Psoas muscle (tissue), 8 donors: ENCODE measurements around the gene TEAD4. TPM values are rescaled to one million over a fixed set of nuclear protein-coding genes. Genes with fewer than 3 reads are reported as not detected.

Experiments used
- ATAC-seq, 4 donors: fragments of 200-7000 bp; cut with Tn5 transposase; one replicate each; pipeline ENCODE4 v1.9.1; 2020; ENCODE audit warnings: moderate library complexity in 3 of 4, mild to moderate bottlenecking in 2 of 4
- DNase-seq, 2 donors: peaks; one replicate each; pipeline ENCODE4 v3.0.0-alpha.2; 2020
- H3K27ac ChIP-seq: fragments of 200-600 bp; one replicate; pipeline ENCODE4 v1.8.0; 2022
- H3K27me3 ChIP-seq, 3 donors: fragments of 200-600 bp in 1 of 3; one replicate each; pipeline versions ENCODE4 v1.6.1 to v1.8.0; 2013 to 2022; ENCODE audit warnings: low read length in 2 of 3, mild to moderate bottlenecking in 2 of 3, moderate library complexity in 1 of 3; ENCODE audit not compliant: insufficient read depth in 3 of 3
- H3K36me3 ChIP-seq, 2 donors: fragments of 200-600 bp in 1 of 2; one replicate each; pipeline versions ENCODE4 v1.6.1 to v1.8.0; 2013 to 2022; ENCODE audit warnings: low read depth in 1 of 2, mild to moderate bottlenecking in 1 of 2, moderate library complexity in 1 of 2; ENCODE audit not compliant: insufficient read depth in 1 of 2
- H3K4me1 ChIP-seq: fragments of 200-600 bp; one replicate; pipeline ENCODE4 v1.8.0; 2022
- H3K4me3 ChIP-seq: fragments of 200-600 bp; one replicate; pipeline ENCODE4 v1.8.0; 2022; ENCODE audit warnings: mild to moderate bottlenecking
- H3K9me3 ChIP-seq: fragments of 200-600 bp; one replicate; pipeline ENCODE4 v1.8.0; 2022
- CTCF ChIP-seq: fragments of 200-600 bp; IDR thresholded peaks from one replicate; pipeline ENCODE4 v1.8.0; 2022; ENCODE audit warnings: antibody characterized with exemption
- WGBS, 3 donors: extraction: QIAGEN DNeasy Blood & Tissue Kit; methylation state at CpG; one replicate each; pipeline versions ENCODE4 v1.1.6 to v1.1.7; 2013; 5-methylcytosine and 5-hydroxymethylcytosine counted together
- intact Hi-C, 2 donors: fragments of 100-400 bp; cut with DNase I; formaldehyde crosslinking; loops; one replicate each; pipeline versions ENCODE4 v1.11.0 to v1.14.2; 2022
- polyA plus RNA-seq, 3 donors: library from polyadenylated mRNA; stranded (reverse); fragments of 200-250 nt; gene quantifications; one replicate each; pipeline ENCODE4 v1.2.3, GENCODE V29; 2013
- total RNA-seq, 4 donors: library from RNA; stranded (reverse); fragmentation: NEBNext Ultra II Directional in 2 of 4; extraction: Animal tissue kit (Norgen Biotek cat#: 25700) in 2 of 4; gene quantifications; one replicate each; pipeline versions ENCODE4 v1.2.1 to v1.2.4, GENCODE V29; 2021 to 2023
- donor health status: healthy with polysubstance abuse.
- donor health status: DM: no; HTN: no; CAD: no; lungs with moderate emphysema.
- donor health status: Bipolar disorder and iron deficiency.
- donor health status: healthy.
- donor health status: DM: yes; HTN: yes; CAD: no.
- donor health status: DM: no; HTN: no; CAD: no.
- donor health status: DM: no; HTN: no; CAD: no.
- donor health status: DM: yes; HTN: yes; CAD: no.

Gene TEAD4
- total and polyA plus RNA-seq, 7 donors: 71.2 to 236 (median 96.2) TPM

- Histone ChIP-seq H3K9me3 (no peaks in the 10 kb centered on the region), H3K4me1 (peaks cover 24% of the 10 kb centered on the region), H3K4me3 (no peak overlapping the region), H3K36me3 (no peaks in the 10 kb centered on the region), H3K27ac (no peak overlapping the region), H3K27me3 (no peaks in the 10 kb centered on the region)
- WGBS, 3 donors: 84 to 99% (median 94%) methylated on average over 6 of the region's 6 CpGs
- intact Hi-C loops: no loop called here
- TF ChIP-seq CTCF: no peak
- ATAC-seq (no peak), DNase-seq (no peak)
Measured at GRCh38 chr12:3075315-3075714, 116.1 kb downstream of the TEAD4 start.

GRCh38 chr12:3076730-3077571 is 117.8 kb downstream of the TEAD4 start, which contains the start of gene TSPAN9:
TSS of gene TSPAN9 (plus strand) at chr12:3077379. CDS start at chr12:3201194, 123,815 bp downstream.
- 1 to 2% (median 1%) methylated on average over 54 to 94 of the region's 95 CpGs for WGBS, 3 donors
- Histone ChIP-seq H3K4me1 (peaks cover 29% of the 10 kb centered on the region), H3K27ac (peak within 1 kb of the TSS; percentile 91), H3K4me3 (peak within 1 kb of the TSS; percentile 70), H3K36me3 (no peaks in the 10 kb centered on the region), H3K9me3 (no peaks in the 10 kb centered on the region), H3K27me3 (no peaks in the 10 kb centered on the region)
- no peak for TF ChIP-seq CTCF
- ATAC-seq (peak; percentile 86 to 89 (median 88)), DNase-seq (peak; percentile 69 to 83)
- intact Hi-C loops: loop anchor here in 1 of 2 donors (2.0 kb wide), 1 partner anchor 46 kb away; no protein-coding TSS in a partner anchor

GRCh38 chr12:3077572-3078081 is 118.4 kb downstream of the TEAD4 start:
- peak overlapping the region; percentile 91 for H3K27ac ChIP-seq
- H3K4me1 ChIP-seq: peaks cover 29% of the 10 kb centered on the region
- TF ChIP-seq CTCF: no peak
- intact Hi-C loops: loop anchor here in 1 of 2 donors (2.0 kb wide), 1 partner anchor 45 kb away; no protein-coding TSS in a partner anchor
- no peaks in the 10 kb centered on the region for H3K36me3 ChIP-seq
- H3K27me3 ChIP-seq: no peaks in the 10 kb centered on the region
- DNase-seq (peak; percentile 49 to 70), ATAC-seq (peak in 3 of 4 donors; percentile 14 to 35 (median 23))
- no peaks in the 10 kb centered on the region for H3K9me3 ChIP-seq
- peak overlapping the region; percentile 70 for H3K4me3 ChIP-seq
- WGBS, 3 donors: 1% methylated on average over 27 to 32 of the region's 32 CpGs

GRCh38 chr12:3078086-3078820 is 119.1 kb downstream of the TEAD4 start:
- TF ChIP-seq CTCF: no peak
- ATAC-seq (no peak), DNase-seq (no peak)
- Histone ChIP-seq H3K9me3 (no peaks in the 10 kb centered on the region), H3K27ac (peak overlapping the region; percentile 91), H3K36me3 (no peaks in the 10 kb centered on the region), H3K4me1 (peaks cover 27% of the 10 kb centered on the region), H3K27me3 (no peaks in the 10 kb centered on the region), H3K4me3 (peak overlapping the region; percentile 70)
- intact Hi-C loops: no loop called here
- WGBS, 3 donors: 50 to 59% (median 54%) methylated on average over 10 of the region's 10 CpGs
